ENCODE measurements around the gene RSU1. TPM values are rescaled to one million over a fixed set of nuclear protein-coding genes. Genes with fewer than 3 reads are reported as not detected.

Gene RSU1
- polyA plus RNA-seq, 1 donor (not counting 4 experiments of a cell fraction or from before 2014, with no cell fraction given), result 125 TPM

DNA sequence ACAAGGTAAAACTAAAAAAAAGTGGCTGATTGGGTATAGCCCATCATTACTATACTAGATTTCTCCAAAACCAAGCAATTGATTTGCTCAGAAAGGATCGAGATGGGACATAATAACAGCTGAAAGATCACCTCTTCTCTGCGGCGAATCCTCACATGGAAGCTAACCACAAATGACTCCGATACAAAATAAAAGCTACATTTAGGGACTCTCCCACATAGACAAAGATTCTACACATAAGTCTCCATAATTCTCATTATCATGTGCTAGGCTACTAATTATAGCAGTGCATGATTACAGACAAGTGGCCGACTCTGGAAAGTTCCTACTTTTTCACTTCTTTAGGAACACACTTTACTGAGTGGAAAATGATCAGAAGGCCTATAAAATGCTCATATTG lies 116.9 kb downstream of the RSU1 start:
- no peak overlapping the region for H3K4me3 ChIP-seq (ENCODE audit: control insufficient read depth in 2 of 3, extremely low read depth in 1 of 3, insufficient read depth in 2 of 3, low read depth in 1 of 3, low read length in 3 of 3)
- no peak overlapping the region for H3K4me2 ChIP-seq (ENCODE audit: control insufficient read depth, extremely low read depth, insufficient read depth, low read depth, low read length)
- H3K27ac ChIP-seq (ENCODE audit: control insufficient read depth, insufficient read depth, low read length), result no peak overlapping the region
- dilution Hi-C loops (cut with MboI; ENCODE audit: extremely low pct_ligation_motif_present, low sequenced_read_pairs), result no loop called here
- H3K36me3 ChIP-seq (ENCODE audit: control insufficient read depth in 2 of 2, extremely low read depth in 1 of 2, insufficient read depth in 2 of 2, low read length in 2 of 2), result no peaks in the 10 kb centered on the region
- H3K27me3 ChIP-seq (ENCODE audit: control insufficient read depth, extremely low read depth, insufficient read depth, low read length), result no peaks in the 10 kb centered on the region
- no peaks in the 10 kb centered on the region for H3K9me3 ChIP-seq (ENCODE audit: control insufficient read depth, low read depth, low read length)
- no peaks in the 10 kb centered on the region for H4K20me1 ChIP-seq (ENCODE audit: control insufficient read depth, extremely low read depth, insufficient read depth, low read length)
- no peaks in the 10 kb centered on the region for H3K79me2 ChIP-seq (ENCODE audit: control insufficient read depth, insufficient read depth, low read length)
- no peak overlapping the region for H3K9ac ChIP-seq (ENCODE audit: control insufficient read depth, extremely low read depth, insufficient read depth, low read length)
- no peak for TF ChIP-seq EZH2 (IDR thresholded peaks at IDR 0.05; ENCODE audit: low read length)
- TF ChIP-seq, protein P1, sequence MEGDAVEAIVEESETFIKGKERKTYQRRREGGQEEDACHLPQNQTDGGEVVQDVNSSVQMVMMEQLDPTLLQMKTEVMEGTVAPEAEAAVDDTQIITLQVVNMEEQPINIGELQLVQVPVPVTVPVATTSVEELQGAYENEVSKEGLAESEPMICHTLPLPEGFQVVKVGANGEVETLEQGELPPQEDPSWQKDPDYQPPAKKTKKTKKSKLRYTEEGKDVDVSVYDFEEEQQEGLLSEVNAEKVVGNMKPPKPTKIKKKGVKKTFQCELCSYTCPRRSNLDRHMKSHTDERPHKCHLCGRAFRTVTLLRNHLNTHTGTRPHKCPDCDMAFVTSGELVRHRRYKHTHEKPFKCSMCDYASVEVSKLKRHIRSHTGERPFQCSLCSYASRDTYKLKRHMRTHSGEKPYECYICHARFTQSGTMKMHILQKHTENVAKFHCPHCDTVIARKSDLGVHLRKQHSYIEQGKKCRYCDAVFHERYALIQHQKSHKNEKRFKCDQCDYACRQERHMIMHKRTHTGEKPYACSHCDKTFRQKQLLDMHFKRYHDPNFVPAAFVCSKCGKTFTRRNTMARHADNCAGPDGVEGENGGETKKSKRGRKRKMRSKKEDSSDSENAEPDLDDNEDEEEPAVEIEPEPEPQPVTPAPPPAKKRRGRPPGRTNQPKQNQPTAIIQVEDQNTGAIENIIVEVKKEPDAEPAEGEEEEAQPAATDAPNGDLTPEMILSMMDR (optimal IDR thresholded peaks at IDR 0.05 in 1 of 3, IDR thresholded peaks at IDR 0.05 in 1 of 3, conservative IDR thresholded peaks at IDR 0.05 in 1 of 3; ENCODE audit: extremely low read depth in 1 of 3, insufficient read depth in 2 of 3, low read length in 3 of 3), result no peak
- DNase-seq (ENCODE audit: low read depth, low spot score), result no peak
- FAIRE-seq, result no peak
- H3K9me1 ChIP-seq (ENCODE audit: control insufficient read depth, extremely low read depth, insufficient read depth, low read length), result no peaks in the 10 kb centered on the region
- H3K4me1 ChIP-seq (ENCODE audit: control insufficient read depth, extremely low read depth, insufficient read depth, low read length), result no peaks in the 10 kb centered on the region
- H2AFZ ChIP-seq (ENCODE audit: control insufficient read depth, low read length), result no peak overlapping the region

DNA sequence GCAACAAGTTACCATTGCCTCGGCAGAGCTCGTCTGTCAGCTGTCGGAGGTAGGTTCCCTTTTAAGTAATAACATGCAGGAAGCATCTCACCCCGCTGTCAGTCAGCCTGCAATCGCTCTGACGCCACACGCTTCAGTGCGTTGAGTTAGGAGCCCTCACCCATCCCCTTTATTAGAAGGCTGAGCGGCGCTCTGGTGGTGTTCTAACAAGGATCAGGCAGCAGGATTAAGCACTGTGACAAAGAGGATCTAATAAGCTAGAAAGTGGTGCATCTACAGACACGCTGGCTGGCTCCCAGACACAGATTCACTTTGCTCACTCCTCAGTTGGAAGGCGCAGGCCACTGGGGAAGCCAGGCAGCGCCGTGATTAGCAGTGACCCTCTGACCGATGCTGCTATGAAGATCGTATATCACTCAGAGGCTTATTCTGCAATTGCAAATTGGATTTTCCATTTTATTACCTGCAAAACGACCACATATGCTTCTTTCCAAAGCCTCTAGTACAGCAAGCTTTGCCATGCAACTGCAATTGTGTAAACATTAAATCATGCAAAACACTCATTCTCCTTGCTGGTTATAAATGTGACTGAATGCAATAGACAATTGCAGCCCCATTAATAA lies 117.7 kb downstream of the RSU1 start:
- H3K4me1 ChIP-seq (ENCODE audit: control insufficient read depth, extremely low read depth, insufficient read depth, low read length), result no peaks in the 10 kb centered on the region
- FAIRE-seq, result no peak
- H3K79me2 ChIP-seq (ENCODE audit: control insufficient read depth, insufficient read depth, low read length), result no peaks in the 10 kb centered on the region
- no peak overlapping the region for H3K27ac ChIP-seq (ENCODE audit: control insufficient read depth, insufficient read depth, low read length)
- TF ChIP-seq EZH2 (IDR thresholded peaks at IDR 0.05; ENCODE audit: low read length), result no peak
- TF ChIP-seq, protein P1 (optimal IDR thresholded peaks at IDR 0.05 in 1 of 3, IDR thresholded peaks at IDR 0.05 in 1 of 3, conservative IDR thresholded peaks at IDR 0.05 in 1 of 3; ENCODE audit: extremely low read depth in 1 of 3, insufficient read depth in 2 of 3, low read length in 3 of 3), result no peak
- no peak overlapping the region for H2AFZ ChIP-seq (ENCODE audit: control insufficient read depth, low read length)
- no peak overlapping the region for H3K4me3 ChIP-seq (ENCODE audit: control insufficient read depth in 2 of 3, extremely low read depth in 1 of 3, insufficient read depth in 2 of 3, low read depth in 1 of 3, low read length in 3 of 3)
- no peaks in the 10 kb centered on the region for H3K9me1 ChIP-seq (ENCODE audit: control insufficient read depth, extremely low read depth, insufficient read depth, low read length)
- no peaks in the 10 kb centered on the region for H3K36me3 ChIP-seq (ENCODE audit: control insufficient read depth in 2 of 2, extremely low read depth in 1 of 2, insufficient read depth in 2 of 2, low read length in 2 of 2)
- H3K9me3 ChIP-seq (ENCODE audit: control insufficient read depth, low read depth, low read length), result no peaks in the 10 kb centered on the region
- dilution Hi-C loops (cut with MboI; ENCODE audit: extremely low pct_ligation_motif_present, low sequenced_read_pairs), result no loop called here
- no peaks in the 10 kb centered on the region for H3K27me3 ChIP-seq (ENCODE audit: control insufficient read depth, extremely low read depth, insufficient read depth, low read length)
- no peak overlapping the region for H3K4me2 ChIP-seq (ENCODE audit: control insufficient read depth, extremely low read depth, insufficient read depth, low read depth, low read length)
- no peaks in the 10 kb centered on the region for H4K20me1 ChIP-seq (ENCODE audit: control insufficient read depth, extremely low read depth, insufficient read depth, low read length)
- no peak overlapping the region for H3K9ac ChIP-seq (ENCODE audit: control insufficient read depth, extremely low read depth, insufficient read depth, low read length)
- no peak for DNase-seq (ENCODE audit: low read depth, low spot score)
